ENCODE data around the gene SCAPER. TPM values are rescaled to one million over a fixed set of nuclear protein-coding genes. Genes with fewer than 3 reads are reported as not detected.

The SCAPER gene
- total and polyA plus RNA-seq, 8 donors = 4.9 to 136 (median 18.2) TPM

GRCh38 chr15:76325704-76326103, 579.4 kb downstream of the SCAPER start:
- peaks cover 0 to 36% (median 0%) of the 10 kb centered on the region in 3 donors for H3K27me3 ChIP-seq
- TF ChIP-seq EP300 (IDR thresholded peaks at IDR 0.05) (no peak), CTCF (IDR thresholded peaks at IDR 0.05) (no peak), POLR2A (IDR thresholded peaks at IDR 0.05) (no peak), POLR2AphosphoS5 (IDR thresholded peaks at IDR 0.05) (no peak)
- no peak overlapping the region for H3K27ac ChIP-seq
- H3K9me3 ChIP-seq = no peaks in the 10 kb centered on the region
- peaks cover 0 to 4% (median 2%) of the 10 kb centered on the region in 4 donors for H3K4me1 ChIP-seq
- no peaks in the 10 kb centered on the region for H3K36me3 ChIP-seq
- WGBS, 5 donors = 70 to 87% (median 76%) methylated on average over 2 of the region's 2 CpGs
- DNase-seq = no peak
- intact Hi-C loops (cut with DNase I; ENCODE audit: low total_unique reads) = no loop called here
- no peak overlapping the region for H3K4me3 ChIP-seq

- H3K4me3 ChIP-seq = no peak overlapping the region
- H3K27me3 ChIP-seq = peaks cover 0 to 42% (median 0%) of the 10 kb centered on the region in 3 donors
- H3K36me3 ChIP-seq = no peaks in the 10 kb centered on the region
- TF ChIP-seq EP300 (IDR thresholded peaks at IDR 0.05) (no peak), POLR2AphosphoS5 (IDR thresholded peaks at IDR 0.05) (no peak), POLR2A (IDR thresholded peaks at IDR 0.05) (no peak), CTCF (IDR thresholded peaks at IDR 0.05) (no peak)
- H3K9me3 ChIP-seq = no peaks in the 10 kb centered on the region
- H3K27ac ChIP-seq = no peak overlapping the region
- intact Hi-C loops (cut with DNase I; ENCODE audit: low total_unique reads) = no loop called here
- H3K4me1 ChIP-seq = no peaks in the 10 kb centered on the region
- WGBS, 5 donors = 54 to 71% (median 62%) methylated on average over 3 of the region's 3 CpGs
- DNase-seq = no peak
Observed at GRCh38 chr15:76324066-76324465, 581.1 kb downstream of the SCAPER start.

- Histone ChIP-seq H3K36me3 (no peaks in the 10 kb centered on the region), H3K27ac (no peak overlapping the region), H3K4me1 (no peaks in the 10 kb centered on the region), H3K27me3 (peaks cover 0 to 41% (median 0%) of the 10 kb centered on the region in 3 donors), H3K9me3 (no peaks in the 10 kb centered on the region), H3K4me3 (no peak overlapping the region)
- TF ChIP-seq CTCF (IDR thresholded peaks at IDR 0.05) = no peak
- DNase-seq = no peak
- WGBS, 5 donors = 75 to 84% (median 79%) methylated on average over 5 of the region's 5 CpGs
- intact Hi-C loops (cut with DNase I; ENCODE audit: low total_unique reads) = no loop called here
Observed at GRCh38 chr15:76321602-76322001, 583.5 kb downstream of the SCAPER start.

- H3K4me3 ChIP-seq = no peak overlapping the region
Observed at GRCh38 chr15:76321171-76321570, 584.0 kb downstream of the SCAPER start.

More at GRCh38 chr15:76321171-76321570, 584.0 kb downstream of the SCAPER start:
- TF ChIP-seq CTCF (IDR thresholded peaks at IDR 0.05) (no peak), POLR2AphosphoS5 (IDR thresholded peaks at IDR 0.05) (no peak), EP300 (IDR thresholded peaks at IDR 0.05) (no peak), POLR2A (IDR thresholded peaks at IDR 0.05) (no peak)
- H3K36me3 ChIP-seq = no peaks in the 10 kb centered on the region
- H3K27ac ChIP-seq = no peak overlapping the region
- H3K4me1 ChIP-seq = no peaks in the 10 kb centered on the region
- DNase-seq = no peak
- WGBS, 5 donors = 59 to 72% (median 66%) methylated on average over 10 of the region's 10 CpGs
- intact Hi-C loops (cut with DNase I; ENCODE audit: low total_unique reads) = no loop called here
- H3K9me3 ChIP-seq = no peaks in the 10 kb centered on the region
- H3K27me3 ChIP-seq = peaks cover 0 to 38% (median 0%) of the 10 kb centered on the region in 3 donors
